GM21717 (cell line): ENCODE data around the gene NOMO2.
"Not testable (repeated sequence)": the region's sequence is repeated elsewhere in the genome, so short reads cannot be mapped to it uniquely, and the experiment has no call there.

Experiments
- ATAC-seq: cut with Tn5 transposase; IDR thresholded peaks from one replicate; pipeline ENCODE4 v1.9.1; 2021; ENCODE audit warnings: mild to moderate bottlenecking, moderate library complexity; ENCODE audit not compliant: unreplicated experiment

NOMO2 gene

GRCh38 chr16:18521445-18522181 is 40.3 kb downstream of the NOMO2 start:
- ATAC-seq: not testable (repeated sequence)

DNA sequence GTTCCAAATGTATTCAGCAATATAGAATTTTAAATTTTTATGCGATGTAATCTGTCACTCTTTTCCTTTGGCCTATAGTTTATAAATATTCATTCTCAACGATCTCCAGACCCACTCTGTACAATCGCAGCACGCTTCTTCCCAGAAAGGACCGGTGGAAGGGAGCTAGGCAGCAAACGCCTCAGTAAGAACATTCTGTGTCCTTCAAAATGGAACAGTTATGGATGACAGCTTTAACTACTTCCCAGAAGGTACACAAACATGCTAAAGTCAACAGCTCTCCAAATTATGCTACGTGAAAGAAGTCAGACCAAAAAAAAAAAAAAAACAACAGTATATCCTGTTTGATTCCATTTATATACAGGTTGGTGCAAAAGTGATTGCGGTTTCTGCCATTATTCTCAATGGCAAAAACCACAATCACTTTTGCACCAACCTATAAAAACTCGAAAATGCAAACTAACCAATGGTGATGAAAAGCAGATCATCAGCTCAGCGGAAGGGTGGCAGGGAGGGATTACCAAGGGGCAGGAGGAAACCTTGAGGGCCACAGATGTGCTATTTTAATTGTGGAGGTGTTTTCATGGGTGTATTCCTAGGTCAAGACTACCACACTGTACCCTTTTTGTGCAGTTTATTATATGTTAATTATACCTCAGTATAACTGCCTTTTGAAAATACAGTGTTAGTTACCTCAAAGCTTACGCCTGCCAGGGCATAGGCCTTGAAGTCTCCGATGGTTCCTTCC is 43.2 kb downstream of the NOMO2 start:
- ATAC-seq: not testable (repeated sequence)

GRCh38 chr16:18498430-18498829 is 63.5 kb downstream of the NOMO2 start:
- not testable (repeated sequence) for ATAC-seq

DNA sequence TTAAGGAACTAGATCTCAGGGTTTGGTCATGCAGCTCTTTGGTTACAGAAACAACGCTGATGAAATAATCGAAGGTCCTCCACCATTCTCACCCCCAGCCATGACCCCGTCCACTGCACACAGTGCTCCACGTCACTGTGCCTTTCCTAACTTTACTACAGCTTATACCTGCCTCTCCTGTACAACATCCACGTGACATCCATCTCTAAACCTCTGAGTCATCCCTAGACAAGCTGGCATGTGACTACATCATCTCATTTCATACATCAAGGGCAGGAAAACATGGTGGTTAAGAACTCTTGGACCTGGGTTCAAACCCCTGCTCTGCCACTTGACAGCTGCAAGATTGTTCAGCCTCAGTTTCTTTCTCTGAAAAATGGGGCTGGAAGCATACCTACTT is 64.9 kb downstream of the NOMO2 start:
- not testable (repeated sequence) for ATAC-seq

DNA sequence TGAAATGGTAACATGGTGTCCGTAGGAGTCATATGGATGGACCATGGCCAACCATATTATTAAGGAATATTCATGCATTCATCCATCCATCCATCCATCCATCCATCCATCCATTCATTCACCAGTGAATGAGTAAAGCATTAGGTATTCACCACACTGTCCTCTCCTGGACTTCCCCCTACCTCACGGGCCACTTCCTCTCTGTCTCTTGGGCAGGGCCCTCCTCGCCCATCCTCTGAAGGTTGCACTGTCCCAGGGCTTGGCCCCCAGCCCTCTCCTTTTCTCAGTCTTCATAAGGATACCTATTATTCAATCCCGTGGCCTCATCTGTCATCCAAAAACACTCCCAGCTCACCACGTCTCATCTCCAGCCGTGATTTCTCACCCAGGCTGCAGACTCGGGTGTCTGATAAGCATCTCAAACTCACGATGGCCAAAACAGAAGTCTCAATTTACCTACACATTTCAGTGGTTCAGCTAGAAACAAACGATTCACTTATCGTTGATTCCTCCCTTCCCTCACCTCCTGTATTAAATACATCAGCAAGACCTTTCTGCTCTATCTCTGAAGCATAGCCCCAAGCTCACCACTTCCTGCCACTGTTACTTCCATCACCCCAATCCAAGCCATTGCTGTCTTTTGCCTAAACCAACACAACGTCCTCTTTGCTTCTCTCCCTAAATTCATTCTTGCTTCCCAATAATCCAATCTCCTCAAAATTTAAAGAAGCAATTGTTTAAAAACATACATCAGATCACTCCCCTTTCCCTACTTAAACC is 69.6 kb downstream of the NOMO2 start:
- not testable (repeated sequence) for ATAC-seq

GRCh38 chr16:18436025-18436424 is 125.9 kb downstream of the NOMO2 start:
- not testable (repeated sequence) for ATAC-seq

GRCh38 chr16:18415827-18416226 is 146.1 kb downstream of the NOMO2 start:
- not testable (repeated sequence) for ATAC-seq

- ATAC-seq: not testable (repeated sequence)
Observed at GRCh38 chr16:18409532-18410293, 152.2 kb downstream of the NOMO2 start.

DNA sequence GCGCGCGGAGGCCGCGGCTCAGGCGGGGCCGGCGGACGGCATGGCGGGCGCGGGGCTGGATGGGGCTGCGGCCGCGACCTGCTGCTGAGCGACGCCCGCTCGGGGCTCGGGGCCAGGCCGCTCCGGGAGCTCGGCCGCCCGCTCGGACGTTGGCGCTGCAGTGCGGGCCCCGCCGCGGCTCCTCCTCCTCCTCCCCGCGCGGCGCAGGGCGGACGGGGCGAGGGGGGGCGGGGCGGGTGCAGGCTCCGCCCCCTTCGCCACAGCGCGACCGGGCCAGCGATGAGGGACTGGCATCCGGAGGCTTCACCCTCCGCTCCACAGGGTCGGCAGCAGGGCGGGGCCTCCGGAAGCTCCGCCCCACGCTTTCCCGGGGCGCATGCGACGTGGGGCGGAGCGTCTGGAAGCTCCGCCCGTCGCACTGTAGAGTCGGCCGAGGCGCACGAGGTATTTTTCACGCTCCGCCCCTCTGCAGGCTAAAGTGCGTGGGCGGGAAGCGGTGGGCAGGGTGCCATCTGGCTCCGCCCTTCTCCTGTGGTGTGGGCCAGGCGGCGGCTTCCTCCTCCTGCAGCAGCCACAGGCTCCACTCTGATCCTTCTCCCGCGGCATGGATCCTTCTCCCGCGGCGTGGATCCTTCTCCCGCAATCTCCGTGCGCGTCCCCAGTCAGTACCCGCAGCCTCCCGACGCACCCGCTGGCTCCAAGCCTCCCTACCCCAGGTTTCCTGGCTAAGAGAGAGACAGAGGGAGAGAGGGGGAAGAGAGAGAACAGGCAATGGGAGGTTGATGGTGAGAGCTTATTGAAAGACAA is 159.8 kb downstream of the NOMO2 start:
- ATAC-seq: not testable (repeated sequence)

- not testable (repeated sequence) for ATAC-seq
Observed at GRCh38 chr16:18401159-18401558, 160.7 kb downstream of the NOMO2 start.

- ATAC-seq: not testable (repeated sequence)
Observed at GRCh38 chr16:18394363-18394762, 167.5 kb downstream of the NOMO2 start.

DNA sequence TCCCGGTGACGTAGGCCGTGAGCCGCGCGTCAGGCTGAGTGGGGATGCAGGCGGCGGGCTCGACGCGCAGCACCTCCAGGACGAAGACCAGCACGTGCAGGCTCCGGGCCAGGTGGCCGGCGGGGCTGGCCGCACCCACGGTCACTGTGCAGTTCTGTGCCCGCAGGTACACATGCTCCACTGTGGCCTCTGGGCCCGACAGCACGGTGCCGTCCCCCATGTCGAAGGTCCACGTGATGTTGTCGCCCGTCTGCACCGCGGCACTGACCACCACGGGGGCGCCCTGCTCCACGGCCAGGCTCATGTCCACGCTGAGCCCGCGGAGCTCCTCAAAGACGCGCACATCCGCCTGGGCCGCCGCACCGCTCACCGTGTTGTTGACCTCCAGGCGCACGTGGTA is 174.1 kb downstream of the NOMO2 start:
- ATAC-seq: not testable (repeated sequence)

DNA sequence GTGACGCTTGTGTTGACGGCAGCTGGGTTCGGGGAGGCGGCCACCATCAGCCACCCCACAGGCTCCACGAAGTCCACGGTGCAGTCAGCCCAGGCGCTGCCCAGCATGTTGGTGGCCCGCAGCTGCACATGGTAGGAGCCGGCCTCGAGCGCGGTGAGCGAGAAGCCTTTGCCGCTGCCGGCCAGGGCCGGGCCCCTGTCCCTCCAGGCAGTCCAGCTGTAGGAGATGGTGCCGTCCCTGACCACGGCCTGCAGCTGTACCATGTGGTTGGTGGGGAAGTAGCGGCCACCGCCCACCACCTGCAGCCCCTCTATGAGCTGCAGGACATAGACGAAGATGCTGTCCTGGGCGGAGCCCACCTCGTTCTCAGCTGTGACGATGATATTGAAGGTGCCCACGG is 175.4 kb downstream of the NOMO2 start:
- not testable (repeated sequence) for ATAC-seq

- not testable (repeated sequence) for ATAC-seq
Observed at GRCh38 chr16:18385285-18385684, 176.6 kb downstream of the NOMO2 start.

DNA sequence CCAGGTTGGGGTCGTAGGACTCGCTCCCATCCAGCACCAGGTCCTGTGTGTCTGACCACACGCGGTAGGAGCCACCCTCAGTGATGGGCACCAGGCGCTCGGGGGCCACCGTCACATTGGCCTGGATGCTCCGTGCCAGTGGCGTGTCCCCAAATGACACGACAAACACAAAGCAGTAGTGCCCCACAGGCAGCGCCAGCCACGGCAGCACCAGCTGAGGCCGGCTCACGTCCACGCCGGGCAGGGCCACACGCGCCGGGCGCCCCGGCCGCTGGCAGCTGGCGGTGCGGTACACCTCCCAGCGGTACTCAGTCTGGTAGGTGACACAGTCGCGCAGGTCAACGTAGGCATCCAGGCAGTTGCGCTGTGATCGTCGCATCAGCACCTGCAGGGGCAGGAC is 177.0 kb downstream of the NOMO2 start:
- not testable (repeated sequence) for ATAC-seq

DNA sequence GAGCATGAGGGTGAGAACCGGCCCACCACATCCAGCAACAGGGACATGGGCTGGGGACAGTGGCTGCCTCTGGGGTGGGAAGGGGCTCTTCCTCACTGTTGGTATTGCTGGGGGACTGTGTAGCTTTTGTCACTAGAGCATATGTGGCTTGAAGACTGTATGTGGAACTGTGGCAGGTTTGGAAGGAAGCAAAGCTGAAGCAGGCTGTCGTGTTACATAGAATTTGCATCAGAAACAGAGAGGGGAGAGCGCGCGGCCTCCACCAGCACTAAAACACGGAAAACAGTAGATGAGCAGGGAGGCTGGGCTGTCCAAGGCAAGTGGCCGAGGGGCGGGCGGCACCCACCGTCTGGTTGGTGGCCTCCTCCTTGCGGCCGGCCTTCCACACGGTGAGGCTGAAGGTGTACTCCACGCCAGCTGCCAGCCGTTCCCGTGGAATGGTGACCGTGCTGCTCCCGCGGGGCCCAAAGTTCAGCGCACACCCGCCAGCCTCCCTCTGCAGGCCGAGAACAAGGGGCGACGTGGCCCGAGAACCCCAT is 177.7 kb downstream of the NOMO2 start:
- not testable (repeated sequence) for ATAC-seq

DNA sequence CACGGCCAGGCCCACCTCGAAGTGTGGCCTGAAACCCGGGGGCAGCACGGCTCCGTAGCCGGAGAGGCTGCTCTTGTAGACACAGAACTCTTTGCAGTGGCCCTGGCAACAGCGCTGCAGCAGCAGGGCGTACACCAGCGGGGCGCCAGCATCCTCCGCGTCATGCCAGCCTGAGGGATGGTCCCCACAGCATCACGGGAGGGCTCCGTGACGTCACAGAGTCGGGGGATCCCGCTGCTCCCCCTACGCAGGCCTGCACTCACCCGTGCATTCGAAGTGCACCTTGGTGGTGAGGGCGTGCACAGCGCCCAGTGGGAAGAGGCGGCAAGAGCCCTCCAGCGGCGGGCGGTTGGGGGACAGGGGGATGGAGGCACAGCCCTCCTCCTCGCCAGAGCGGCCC is 179.2 kb downstream of the NOMO2 start:
- not testable (repeated sequence) for ATAC-seq
